CD4-positive, alpha-beta T cell treated with Interleukin-4 for 4 hours (primary cell): ENCODE data around the gene TSHB.
"Not testable (repeated sequence)": the region's sequence is repeated elsewhere in the genome, so short reads cannot be mapped to it uniquely, and the experiment has no call there.

ENCODE experiments used
- DNase-seq: peaks from one replicate; pipeline ENCODE4 v3.0.0-alpha.2; 2020

TSHB gene

GRCh38 chr1:115029526-115029925 lies at the start of gene TSHB:
Gene TSHB (plus strand): TSS chr1:115029826. CDS start chr1:115033363, 3,537 bp downstream.
- DNase-seq = no peak

GRCh38 chr1:114982251-114982650 lies 47.4 kb upstream of the TSHB start:
- no peak for DNase-seq

- DNase-seq = no peak
Observed at GRCh38 chr1:114986286-114986685, 43.3 kb upstream of the TSHB start.

- no peak for DNase-seq
Observed at GRCh38 chr1:114988095-114988494, 41.5 kb upstream of the TSHB start.

GRCh38 chr1:114997510-114998289 lies 31.9 kb upstream of the TSHB start:
- no peak for DNase-seq

- DNase-seq = no peak
Observed at GRCh38 chr1:115006191-115006590, 23.4 kb upstream of the TSHB start.

- no peak for DNase-seq
Observed at GRCh38 chr1:115012006-115012405, 17.6 kb upstream of the TSHB start.

GRCh38 chr1:115012434-115012833 lies 17.2 kb upstream of the TSHB start:
- no peak for DNase-seq

GRCh38 chr1:115013792-115014191 lies 15.8 kb upstream of the TSHB start:
- DNase-seq = no peak

GRCh38 chr1:115019549-115019948 lies 10.1 kb upstream of the TSHB start:
- not testable (repeated sequence) for DNase-seq

GRCh38 chr1:115021145-115021544 lies 8.5 kb upstream of the TSHB start:
- DNase-seq = no peak

- no peak for DNase-seq
Observed at GRCh38 chr1:115023593-115023992, 6.0 kb upstream of the TSHB start.

GRCh38 chr1:115031595-115031994 lies 2.0 kb downstream of the TSHB start:
- no peak for DNase-seq

GRCh38 chr1:115035652-115036051 lies 6.0 kb downstream of the TSHB start:
- no peak for DNase-seq

- DNase-seq = no peak
Observed at GRCh38 chr1:115036814-115037507, 7.3 kb downstream of the TSHB start.

GRCh38 chr1:115040501-115040900 lies 10.9 kb downstream of the TSHB start:
- DNase-seq = no peak

GRCh38 chr1:115041654-115042053 lies 12.0 kb downstream of the TSHB start:
- DNase-seq = no peak

GRCh38 chr1:115046751-115047150 lies 17.1 kb downstream of the TSHB start:
- DNase-seq = no peak

GRCh38 chr1:115051850-115052249 lies 22.2 kb downstream of the TSHB start:
- no peak for DNase-seq

GRCh38 chr1:115052454-115053083 lies 22.9 kb downstream of the TSHB start:
- peak; percentile 71 for DNase-seq

- DNase-seq = no peak
Observed at GRCh38 chr1:115056395-115056798, 26.8 kb downstream of the TSHB start.

- DNase-seq = no peak
Observed at GRCh38 chr1:115057661-115058254, 28.1 kb downstream of the TSHB start.

GRCh38 chr1:115059316-115059715 lies 29.7 kb downstream of the TSHB start:
- DNase-seq = no peak

- no peak for DNase-seq
Observed at GRCh38 chr1:115060501-115060900, 30.9 kb downstream of the TSHB start.
